Measurements from ENCODE around the gene SELENOW.
"Not testable (repeated sequence)": the region's sequence is repeated elsewhere in the genome, so short reads cannot be mapped to it uniquely, and the experiment has no call there.

Gene SELENOW

DNA sequence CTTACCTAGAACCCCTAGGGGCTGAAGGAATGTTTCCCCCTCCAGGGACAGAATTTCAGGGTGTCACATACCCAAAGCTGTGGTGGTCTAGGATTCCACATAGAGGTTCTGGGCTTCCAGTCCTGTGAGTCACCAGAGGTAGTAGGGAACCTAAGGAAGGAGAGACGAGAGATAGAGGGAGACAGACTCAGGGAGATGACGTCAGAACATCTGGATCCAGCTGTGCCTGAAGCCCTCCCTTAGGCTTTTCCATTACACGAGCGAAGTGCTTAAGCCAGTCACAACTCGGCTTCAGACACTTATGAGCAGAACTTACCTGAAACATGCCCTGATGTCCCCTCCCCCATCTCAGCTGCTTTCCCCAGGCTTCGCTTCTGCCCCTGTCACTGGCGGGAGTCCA lies 11.8 kb upstream of the SELENOW start:
- H3K4me3 Mint-ChIP-seq: no peak overlapping the region
- no peaks in the 10 kb centered on the region for H3K27me3 Mint-ChIP-seq
- no peaks in the 10 kb centered on the region for H3K36me3 Mint-ChIP-seq
- no peaks in the 10 kb centered on the region for H3K4me1 Mint-ChIP-seq
- H3K27ac Mint-ChIP-seq: no peak overlapping the region
- no peaks in the 10 kb centered on the region for H3K9me3 Mint-ChIP-seq

DNA sequence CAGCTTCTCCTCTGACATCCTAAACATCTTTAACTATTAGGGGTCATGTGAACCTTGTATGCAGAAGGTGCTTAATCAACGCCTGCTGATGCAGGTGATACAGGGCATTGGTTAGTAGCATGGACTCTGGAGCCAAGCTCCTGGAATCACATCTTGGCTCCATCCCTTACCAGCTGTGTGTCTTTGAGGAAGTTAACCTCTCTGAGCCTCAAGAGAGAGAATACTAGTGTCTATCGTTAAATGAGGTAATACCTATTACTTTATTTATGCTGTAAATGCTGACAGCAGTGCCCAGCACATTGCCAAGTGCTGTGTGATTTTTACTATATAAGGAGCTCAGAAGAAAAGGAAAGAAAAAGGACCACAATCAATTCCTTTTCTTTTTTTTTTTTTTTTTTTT lies 11.2 kb upstream of the SELENOW start:
- Mint-ChIP-seq H3K4me1 (no peaks in the 10 kb centered on the region), H3K27ac (peak overlapping the region; percentile 46), H3K4me3 (no peak overlapping the region), H3K27me3 (no peaks in the 10 kb centered on the region), H3K9me3 (no peaks in the 10 kb centered on the region), H3K36me3 (no peaks in the 10 kb centered on the region)

DNA sequence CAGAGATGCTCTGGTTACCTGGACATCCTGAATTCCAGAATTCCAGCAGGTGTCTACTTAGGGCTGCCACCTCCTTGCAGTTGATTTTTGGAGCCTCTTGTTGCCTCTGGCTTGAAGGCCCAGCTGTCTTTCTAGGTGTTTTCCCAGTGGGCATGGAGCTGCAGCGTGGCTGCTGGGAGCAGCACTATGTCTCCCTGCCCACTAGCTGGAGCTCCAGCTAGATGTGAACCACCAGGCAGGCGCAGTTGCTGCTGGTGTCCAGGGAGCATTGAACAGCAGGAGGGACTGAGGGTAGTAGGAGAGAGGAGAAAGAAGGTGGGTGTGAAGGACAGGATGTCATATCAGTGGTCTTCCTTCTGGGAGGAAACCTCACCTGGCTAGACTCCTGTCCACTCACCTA lies 9.9 kb upstream of the SELENOW start:
- H3K27me3 Mint-ChIP-seq: no peaks in the 10 kb centered on the region
- H3K9me3 Mint-ChIP-seq: no peaks in the 10 kb centered on the region
- no peak overlapping the region for H3K4me3 Mint-ChIP-seq
- H3K36me3 Mint-ChIP-seq: no peaks in the 10 kb centered on the region
- no peaks in the 10 kb centered on the region for H3K4me1 Mint-ChIP-seq
- no peak overlapping the region for H3K27ac Mint-ChIP-seq

DNA sequence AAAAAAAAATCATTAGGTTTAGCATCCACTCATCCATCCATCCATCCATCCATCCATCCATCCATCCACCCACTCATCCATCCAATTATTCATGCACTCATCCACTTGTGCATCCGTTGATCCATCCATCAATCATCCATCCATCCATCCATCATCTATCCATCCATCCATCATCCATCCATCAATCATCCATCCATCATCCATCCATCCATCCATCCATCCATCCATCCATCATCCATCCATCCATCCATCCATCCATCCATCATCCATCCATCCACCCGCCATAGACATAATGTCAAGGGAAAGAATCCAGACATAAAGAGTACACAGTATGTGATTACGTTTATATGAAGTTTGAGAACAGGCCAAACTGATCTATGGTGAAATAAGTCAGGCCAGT lies 9.0 kb upstream of the SELENOW start:
- no peaks in the 10 kb centered on the region for H3K36me3 Mint-ChIP-seq
- H3K4me1 Mint-ChIP-seq: no peaks in the 10 kb centered on the region
- H3K9me3 Mint-ChIP-seq: no peaks in the 10 kb centered on the region
- H3K27me3 Mint-ChIP-seq: no peaks in the 10 kb centered on the region
- no peak overlapping the region for H3K4me3 Mint-ChIP-seq
- no peak overlapping the region for H3K27ac Mint-ChIP-seq

DNA sequence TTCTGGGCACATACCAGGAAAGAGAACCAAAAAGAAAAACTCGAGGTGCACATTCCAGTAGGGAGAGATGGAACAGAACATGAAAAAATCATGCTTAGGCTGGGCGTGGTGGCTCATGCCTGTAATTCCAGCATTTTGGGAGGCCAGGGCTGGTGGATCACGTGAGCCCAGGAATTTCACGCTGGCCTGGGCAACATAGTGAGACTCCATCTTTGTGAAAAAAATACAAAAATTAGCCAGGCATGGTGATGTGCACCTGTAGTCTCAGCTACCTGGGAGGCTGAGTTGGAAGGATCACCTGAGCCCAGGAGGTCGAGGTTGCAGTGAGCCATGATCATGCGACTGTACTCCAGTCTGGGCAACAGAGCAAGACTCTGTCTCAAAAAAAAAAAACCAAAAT lies 7.2 kb upstream of the SELENOW start:
- not testable (repeated sequence) for H3K4me3 Mint-ChIP-seq, H3K4me1 Mint-ChIP-seq, H3K27ac Mint-ChIP-seq, H3K9me3 Mint-ChIP-seq, H3K36me3 Mint-ChIP-seq, H3K27me3 Mint-ChIP-seq

DNA sequence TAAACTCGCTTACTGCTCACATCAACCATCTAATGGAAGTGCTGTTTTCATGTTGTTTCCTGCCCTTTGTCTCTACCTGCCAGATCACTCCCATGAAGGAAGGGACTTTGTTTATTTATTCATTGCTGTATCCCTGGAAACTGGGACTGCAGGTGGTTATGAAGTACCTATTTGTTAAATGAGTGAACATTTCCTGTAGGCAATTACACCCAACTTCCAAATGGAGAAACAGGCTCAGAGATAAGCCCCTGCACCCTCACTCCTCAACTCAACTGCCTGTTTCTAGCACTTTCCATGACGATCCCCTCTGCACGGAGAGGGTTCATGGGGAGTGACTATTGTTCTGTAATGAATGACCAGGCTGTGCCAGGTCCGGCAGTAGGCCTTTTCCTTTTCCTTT lies 1.9 kb upstream of the SELENOW start:
- Mint-ChIP-seq H3K9me3 (no peaks in the 10 kb centered on the region), H3K36me3 (no peaks in the 10 kb centered on the region), H3K27ac (no peak overlapping the region), H3K4me3 (no peak overlapping the region), H3K4me1 (peaks cover 30% of the 10 kb centered on the region), H3K27me3 (no peaks in the 10 kb centered on the region)

DNA sequence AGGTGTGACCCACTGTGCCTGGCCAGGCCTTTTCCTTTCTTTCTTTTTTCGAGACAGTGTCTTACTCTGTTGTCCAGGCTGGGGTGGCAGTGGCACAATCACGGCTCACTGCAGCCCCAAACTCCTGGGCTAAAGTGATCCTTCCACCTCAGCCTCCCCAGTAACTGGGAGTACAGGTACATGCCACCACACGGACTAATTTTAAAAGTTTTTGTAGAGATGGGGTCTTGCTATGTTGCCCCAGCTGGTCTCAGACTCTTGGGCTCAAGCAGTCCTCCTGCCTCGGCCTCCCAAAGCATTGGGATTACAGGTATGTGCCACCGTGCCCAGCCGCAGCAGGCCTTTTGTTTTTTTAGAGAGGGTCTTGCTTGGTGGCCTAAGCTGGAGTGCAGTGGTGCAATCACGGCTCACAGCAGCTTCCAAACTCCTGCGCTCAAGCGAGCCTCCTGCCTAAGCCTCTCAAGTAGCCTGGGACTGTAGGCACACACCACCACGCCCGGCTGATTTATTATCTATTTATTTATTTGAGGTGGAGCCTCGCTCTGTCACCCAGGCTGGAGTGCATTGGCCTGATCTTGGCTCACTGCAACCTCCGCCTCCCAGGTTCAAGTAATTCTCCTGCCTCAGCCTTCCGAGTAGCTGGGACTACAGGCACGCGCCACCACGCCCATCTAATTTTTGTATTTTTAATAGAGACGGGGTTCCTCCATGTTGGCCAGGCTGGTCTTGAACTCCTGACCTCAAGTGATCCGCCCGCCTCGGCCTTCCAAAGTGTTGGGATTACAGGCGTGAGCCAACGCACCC lies 1.1 kb upstream of the SELENOW start:
- not testable (repeated sequence) for H3K9me3 Mint-ChIP-seq, H3K36me3 Mint-ChIP-seq, H3K27me3 Mint-ChIP-seq, H3K27ac Mint-ChIP-seq
- peaks cover 31% of the 10 kb centered on the region for H3K4me1 Mint-ChIP-seq
- H3K4me3 Mint-ChIP-seq: peak overlapping the region; percentile 94

DNA sequence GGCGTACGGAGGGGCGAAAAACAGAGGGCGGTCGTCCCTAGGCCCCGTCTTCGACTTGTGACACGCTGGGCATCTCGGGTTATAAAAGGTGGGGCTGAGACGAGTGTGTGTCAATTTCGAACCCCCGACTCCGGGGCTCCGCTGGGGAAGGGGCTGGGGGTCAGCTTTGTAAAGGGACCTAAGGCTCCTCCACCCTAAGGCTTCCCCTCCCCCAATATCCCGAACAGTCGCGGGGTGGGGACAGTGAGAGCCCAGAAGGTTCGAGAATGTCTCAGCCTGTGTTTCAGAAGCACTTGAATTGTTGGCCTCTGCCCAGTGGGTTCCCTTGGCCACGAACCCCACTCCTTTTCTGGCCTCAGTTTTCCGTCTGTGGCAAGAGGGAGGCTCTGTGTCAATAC lies 450 bp downstream of the SELENOW start:
- H3K9me3 Mint-ChIP-seq: no peaks in the 10 kb centered on the region
- H3K4me1 Mint-ChIP-seq: peaks cover 31% of the 10 kb centered on the region
- peaks cover 2% of the 10 kb centered on the region for H3K36me3 Mint-ChIP-seq
- peak overlapping the region; percentile 65 for H3K27ac Mint-ChIP-seq
- H3K4me3 Mint-ChIP-seq: peak overlapping the region; percentile 94
- H3K27me3 Mint-ChIP-seq: no peaks in the 10 kb centered on the region

DNA sequence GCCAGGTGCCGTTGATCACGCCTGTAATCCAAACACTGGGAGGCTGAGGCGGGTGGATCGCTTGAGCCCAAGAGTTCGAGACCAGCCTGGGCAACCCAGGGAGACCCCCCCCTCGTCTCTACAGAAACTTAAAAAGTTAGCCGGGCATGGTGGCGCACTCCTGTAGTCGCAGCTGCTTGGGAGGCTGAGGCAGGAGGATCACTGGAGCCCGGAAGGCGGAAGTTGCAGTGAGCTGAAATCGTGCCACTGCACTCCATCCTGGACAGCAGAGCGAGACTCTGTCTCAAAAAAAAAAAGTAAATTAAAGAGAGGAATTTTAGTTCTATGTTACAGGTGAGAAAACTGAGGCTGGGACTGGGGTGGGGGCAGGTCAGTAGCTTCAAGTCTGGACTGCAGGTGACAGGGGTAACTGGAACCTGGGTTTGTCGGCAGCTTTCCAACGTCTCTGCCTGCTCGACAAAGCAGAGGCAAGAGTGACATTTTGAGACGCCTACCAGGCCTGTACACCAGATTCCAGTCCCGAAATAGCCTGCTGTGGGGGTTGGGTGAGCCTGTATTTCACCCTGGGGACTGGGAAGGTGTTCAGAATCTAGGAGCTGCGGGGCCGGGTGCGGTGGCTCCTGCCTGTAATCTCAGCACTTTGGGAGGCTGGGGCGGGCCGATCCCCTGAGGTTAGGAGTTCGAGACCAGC lies 1.2 kb downstream of the SELENOW start:
- peak overlapping the region; percentile 65 for H3K27ac Mint-ChIP-seq
- peaks cover 2% of the 10 kb centered on the region for H3K36me3 Mint-ChIP-seq
- H3K4me1 Mint-ChIP-seq: peaks cover 31% of the 10 kb centered on the region

DNA sequence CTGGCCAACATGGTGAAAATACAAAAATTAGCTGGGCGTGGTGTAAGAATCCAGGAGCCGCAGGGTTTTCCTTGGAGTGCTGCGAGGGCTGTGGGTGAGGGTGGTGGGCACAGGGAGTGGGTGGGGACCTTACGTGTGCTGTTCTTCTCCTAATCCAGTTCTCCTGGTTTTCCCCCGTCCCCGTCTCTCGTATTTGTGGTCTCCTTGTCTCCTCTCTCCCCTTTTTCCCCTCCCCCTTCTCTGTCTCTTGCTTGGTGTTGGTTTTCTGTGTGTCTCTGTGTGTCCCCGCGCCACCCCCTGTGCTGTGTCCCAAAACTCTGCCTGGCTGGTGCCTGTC lies 1.7 kb downstream of the SELENOW start:
- H3K27ac Mint-ChIP-seq: peak overlapping the region; percentile 86
- no peaks in the 10 kb centered on the region for H3K9me3 Mint-ChIP-seq
- H3K36me3 Mint-ChIP-seq: peaks cover 2% of the 10 kb centered on the region
- peaks cover 31% of the 10 kb centered on the region for H3K4me1 Mint-ChIP-seq
- no peaks in the 10 kb centered on the region for H3K27me3 Mint-ChIP-seq
- peak overlapping the region; percentile 75 for H3K4me3 Mint-ChIP-seq

More for the DNA sequence above, 1.2 kb downstream of the SELENOW start:
- Mint-ChIP-seq H3K9me3 (no peaks in the 10 kb centered on the region), H3K27me3 (no peaks in the 10 kb centered on the region), H3K4me3 (peak overlapping the region; percentile 94)

DNA sequence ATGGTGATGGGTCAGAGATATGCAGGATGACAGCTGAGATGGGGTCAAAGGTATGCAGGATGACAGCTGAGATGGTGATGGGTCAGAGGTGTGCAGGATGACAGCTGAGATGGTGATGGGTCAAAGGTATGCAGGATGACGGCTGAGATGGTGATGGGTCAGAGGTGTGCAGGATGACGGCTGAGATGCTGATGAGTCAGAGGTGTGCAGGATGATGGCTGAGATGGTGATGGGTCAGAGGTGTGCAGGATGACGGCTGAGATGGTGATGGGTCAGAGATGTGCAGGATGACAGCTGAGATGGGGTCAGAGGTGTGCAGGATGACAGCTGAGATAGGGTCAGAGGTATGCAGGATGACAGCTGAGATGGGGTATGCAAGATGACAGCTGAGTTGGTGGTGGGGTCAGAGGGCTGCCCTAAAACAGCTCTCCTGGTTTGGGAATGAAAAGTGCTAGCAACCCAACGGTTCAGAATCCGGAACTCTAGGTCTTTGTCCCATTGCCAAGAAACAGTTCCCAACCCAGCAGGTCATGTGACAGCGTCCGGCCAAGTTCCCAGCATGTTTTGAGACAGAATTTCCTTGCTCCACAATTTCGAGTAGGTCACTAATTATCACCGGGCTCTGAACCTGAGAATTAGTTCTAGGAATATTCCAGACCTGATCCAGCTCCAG lies 3.2 kb downstream of the SELENOW start:
- Mint-ChIP-seq H3K27ac (peak overlapping the region; percentile 12), H3K4me1 (peaks cover 31% of the 10 kb centered on the region), H3K4me3 (no peak overlapping the region), H3K27me3 (no peaks in the 10 kb centered on the region), H3K9me3 (no peaks in the 10 kb centered on the region), H3K36me3 (peaks cover 2% of the 10 kb centered on the region)

DNA sequence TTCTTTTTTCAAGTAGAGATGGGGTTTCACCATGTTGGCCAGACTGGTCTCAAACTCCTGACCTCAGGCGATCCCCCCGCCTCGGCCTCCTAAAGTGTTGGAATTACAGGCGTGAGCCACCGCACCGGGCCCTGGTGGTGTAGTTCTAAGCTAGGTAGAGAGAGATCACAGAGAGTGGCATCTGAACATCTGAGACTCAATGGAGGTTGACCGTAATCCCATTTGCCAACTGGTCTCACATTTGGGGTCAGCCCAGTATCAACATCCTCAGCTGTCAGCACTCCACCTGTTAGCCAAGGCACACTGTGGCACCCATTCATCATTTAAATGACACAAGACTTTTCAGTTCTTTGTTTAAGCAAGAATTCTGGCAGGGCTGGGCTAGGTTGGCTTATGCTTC lies 8.1 kb downstream of the SELENOW start:
- Mint-ChIP-seq H3K27me3 (no peaks in the 10 kb centered on the region), H3K4me3 (no peak overlapping the region), H3K36me3 (peaks cover 2% of the 10 kb centered on the region), H3K4me1 (peaks cover 11% of the 10 kb centered on the region), H3K9me3 (no peaks in the 10 kb centered on the region), H3K27ac (no peak overlapping the region)

DNA sequence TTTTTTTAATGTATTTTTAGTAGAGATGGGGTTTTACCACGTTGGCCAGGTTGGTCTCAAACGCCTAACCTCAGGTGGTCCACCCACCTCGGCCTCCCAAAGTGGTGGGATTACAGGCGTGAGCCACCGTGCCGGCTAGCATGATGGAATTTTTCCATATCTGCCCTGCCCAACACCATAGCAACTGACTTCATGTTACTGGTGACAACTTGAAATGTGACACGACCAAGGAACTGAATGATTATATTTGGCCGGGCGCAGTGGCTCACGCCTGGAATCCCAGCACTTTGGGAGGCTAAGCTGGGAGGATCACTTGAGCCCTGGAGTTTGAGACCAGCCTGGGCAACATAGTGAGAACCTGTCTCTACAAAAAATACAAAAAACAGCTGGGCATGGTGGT lies 8.8 kb downstream of the SELENOW start:
- H3K4me3 Mint-ChIP-seq, H3K27me3 Mint-ChIP-seq, H3K9me3 Mint-ChIP-seq, H3K36me3 Mint-ChIP-seq, H3K4me1 Mint-ChIP-seq, H3K27ac Mint-ChIP-seq: not testable (repeated sequence)

DNA sequence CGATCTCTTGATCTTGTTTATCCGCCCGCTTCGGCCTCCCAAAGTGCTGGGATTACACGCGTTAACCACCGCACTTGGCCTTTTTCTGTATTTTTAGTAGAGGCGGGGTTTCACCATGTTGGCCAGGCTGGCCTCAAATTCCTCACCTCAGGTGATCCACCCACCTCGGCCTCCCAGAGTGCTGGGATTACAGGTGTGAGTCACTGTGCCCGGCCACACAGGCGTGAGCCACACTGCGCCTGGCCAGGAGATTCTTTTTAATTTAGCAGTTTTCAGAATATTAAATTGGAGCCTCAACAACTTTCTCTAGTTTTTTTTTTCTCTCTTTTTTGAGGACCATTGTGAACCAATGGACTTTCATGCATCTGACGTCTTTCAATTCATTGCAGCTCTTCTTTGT lies 11.3 kb downstream of the SELENOW start:
- H3K27me3 Mint-ChIP-seq, H3K4me1 Mint-ChIP-seq, H3K9me3 Mint-ChIP-seq, H3K4me3 Mint-ChIP-seq, H3K27ac Mint-ChIP-seq, H3K36me3 Mint-ChIP-seq: not testable (repeated sequence)

DNA sequence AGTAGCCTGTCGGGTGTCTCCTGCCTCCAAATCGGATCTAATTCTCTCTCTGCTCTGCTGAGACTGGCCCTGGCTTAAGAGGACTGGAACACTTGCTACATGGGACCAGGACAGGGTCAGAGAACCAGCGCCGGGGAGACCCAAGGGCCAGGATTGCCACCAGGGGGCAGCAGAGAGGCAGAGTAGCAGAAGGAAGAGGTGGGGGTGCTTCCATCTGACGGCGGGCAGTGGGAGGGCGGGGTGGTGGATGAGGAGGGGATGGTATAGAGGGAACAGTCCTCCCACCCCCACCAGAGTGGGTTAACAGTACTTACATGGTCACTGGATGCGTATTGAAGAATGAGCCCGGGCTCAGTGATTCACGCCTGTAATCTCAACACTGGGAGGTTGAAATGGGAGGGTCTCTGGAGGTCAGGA lies 11.9 kb downstream of the SELENOW start:
- Mint-ChIP-seq H3K9me3 (no peaks in the 10 kb centered on the region), H3K4me1 (peaks cover 10% of the 10 kb centered on the region), H3K36me3 (no peaks in the 10 kb centered on the region), H3K4me3 (no peak overlapping the region), H3K27me3 (no peaks in the 10 kb centered on the region), H3K27ac (no peak overlapping the region)

DNA sequence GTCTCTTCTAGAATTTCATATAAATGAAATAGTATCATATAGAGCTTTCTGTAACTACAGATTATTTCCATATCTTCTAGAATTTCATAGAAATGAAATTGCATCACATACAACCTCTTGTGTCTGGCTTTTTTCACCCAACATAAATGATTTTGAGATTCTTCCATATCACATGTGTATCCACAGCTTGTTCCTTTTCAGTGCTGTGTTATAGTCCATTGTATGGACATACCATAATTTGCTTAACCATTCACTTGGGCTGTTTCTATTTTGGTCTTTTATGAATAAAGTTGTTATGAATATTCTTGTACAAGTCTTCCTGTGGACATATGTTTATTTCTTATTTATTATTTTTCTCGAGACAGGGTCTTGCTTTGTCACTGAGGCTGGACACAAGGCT lies 14.1 kb downstream of the SELENOW start:
- Mint-ChIP-seq H3K4me3 (no peak overlapping the region), H3K36me3 (no peaks in the 10 kb centered on the region), H3K27ac (no peak overlapping the region), H3K27me3 (no peaks in the 10 kb centered on the region), H3K9me3 (no peaks in the 10 kb centered on the region), H3K4me1 (peaks cover 10% of the 10 kb centered on the region)
